ENCODE measurements around the gene TESPA1.

Gene TESPA1

GRCh38 chr12:54934419-54934818 is 50.1 kb downstream of the TESPA1 start:
- no peak for TF ChIP-seq CTCF (IDR thresholded peaks at IDR 0.05; ENCODE audit: low read depth, low read length)
- no peak for DNase-seq (ENCODE audit: extremely low read depth, low read depth)

- no peak for DNase-seq (ENCODE audit: extremely low read depth, low read depth)
- no peak for TF ChIP-seq CTCF (IDR thresholded peaks at IDR 0.05; ENCODE audit: low read depth, low read length)
Observed at GRCh38 chr12:54933376-54933775, 51.2 kb downstream of the TESPA1 start.

- TF ChIP-seq CTCF (IDR thresholded peaks at IDR 0.05; ENCODE audit: low read depth, low read length): no peak
- no peak for DNase-seq (ENCODE audit: extremely low read depth, low read depth)
Observed at GRCh38 chr12:54932691-54933090, 51.9 kb downstream of the TESPA1 start.

DNA sequence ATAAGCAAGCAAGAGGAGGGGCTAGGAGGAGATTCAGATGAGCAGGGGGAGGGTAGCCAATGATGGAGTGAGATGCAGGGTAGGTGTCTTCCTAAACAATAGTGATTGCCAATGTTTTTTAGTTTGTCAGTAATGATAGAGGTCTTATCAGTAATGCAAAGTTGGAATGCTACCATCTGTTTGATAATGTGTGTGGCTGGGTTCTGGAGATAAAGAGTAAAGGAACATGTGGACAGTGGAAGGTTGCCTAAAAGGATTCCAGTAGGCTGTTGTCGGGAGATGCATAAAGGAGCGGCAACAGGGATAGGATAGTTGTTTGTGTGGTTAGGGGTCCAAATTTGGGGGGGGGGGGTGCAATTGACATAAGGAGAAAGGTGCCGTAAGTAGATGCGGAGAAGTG is 52.5 kb downstream of the TESPA1 start:
- no peak for DNase-seq (ENCODE audit: extremely low read depth, low read depth)
- TF ChIP-seq CTCF (IDR thresholded peaks at IDR 0.05; ENCODE audit: low read depth, low read length): no peak

DNA sequence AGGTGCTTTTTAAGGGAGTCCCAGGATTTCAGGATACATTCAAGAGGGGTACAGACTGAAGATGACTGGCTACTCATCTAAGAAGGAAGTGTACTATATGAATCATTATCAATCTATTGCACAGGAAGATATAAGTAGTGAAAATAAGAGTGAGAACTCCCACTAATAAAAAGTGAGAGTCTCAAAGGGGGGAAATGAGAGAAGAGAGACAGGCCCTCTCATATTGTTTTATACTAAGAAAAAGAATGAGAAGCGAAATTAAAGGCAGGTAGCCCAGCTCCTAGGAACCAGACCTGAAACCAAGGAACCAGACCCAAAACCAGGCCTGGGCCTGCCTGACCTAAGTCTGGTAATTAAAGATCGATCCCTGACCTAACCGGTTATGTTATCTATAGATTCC is 54.6 kb downstream of the TESPA1 start:
- no peak for TF ChIP-seq CTCF (IDR thresholded peaks at IDR 0.05; ENCODE audit: low read depth, low read length)
- no peak for DNase-seq (ENCODE audit: extremely low read depth, low read depth)

- DNase-seq (ENCODE audit: extremely low read depth, low read depth): no peak
- no peak for TF ChIP-seq CTCF (IDR thresholded peaks at IDR 0.05; ENCODE audit: low read depth, low read length)
Observed at GRCh38 chr12:54926246-54926645, 58.3 kb downstream of the TESPA1 start.

DNA sequence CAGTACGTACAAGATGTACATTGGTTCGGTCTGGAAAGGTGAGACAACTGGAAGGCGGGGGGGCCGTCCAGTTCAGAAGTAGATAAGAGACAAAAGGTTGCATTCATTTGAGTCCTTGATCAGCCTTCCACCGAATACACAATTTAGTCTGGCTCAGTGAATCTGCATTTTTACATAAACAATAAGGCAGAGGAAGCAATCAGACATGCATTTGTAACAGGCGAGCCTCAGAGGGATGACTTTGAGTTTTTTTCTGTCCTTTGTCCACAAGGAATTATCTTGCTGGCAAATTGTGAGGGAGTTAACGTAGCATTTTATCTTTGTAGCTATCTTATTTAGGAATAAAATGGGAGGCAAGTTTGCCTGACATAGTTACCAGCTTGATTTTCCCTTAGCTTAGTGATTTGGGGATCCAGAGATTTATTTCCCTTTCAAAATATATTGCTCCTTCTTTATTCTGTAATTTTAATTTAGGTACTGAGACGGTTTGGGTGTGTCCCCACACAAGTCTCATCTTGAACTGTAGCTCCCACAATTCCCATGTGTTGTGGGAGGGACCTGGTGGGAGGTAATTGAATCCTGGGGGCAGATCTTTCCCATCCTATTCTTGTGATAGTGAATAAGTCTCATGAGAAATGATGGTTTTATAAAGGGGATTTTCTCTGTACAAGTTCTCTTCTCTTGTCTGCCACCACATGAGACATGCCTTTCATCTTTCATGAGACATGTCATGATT is 59.4 kb downstream of the TESPA1 start:
- no peak for DNase-seq (ENCODE audit: extremely low read depth, low read depth)
- TF ChIP-seq CTCF (IDR thresholded peaks at IDR 0.05; ENCODE audit: low read depth, low read length): no peak
